HepG2 (cell line): Measurements from ENCODE around the gene NOL4L. TPM values are rescaled to one million over a fixed set of nuclear protein-coding genes. Genes with fewer than 3 reads are reported as not detected.

Experiments
- AHR ChIP-seq: IDR thresholded peaks from 2 replicates; pipeline ENCODE4 v1.6.1; 2018; ENCODE audit warnings: missing genetic modification reagents, missing compliant biosample characterization
- DDIT3 ChIP-seq: sonication (generic); formaldehyde crosslinking; IDR thresholded peaks from 2 replicates; pipeline ENCODE4 v1.4.0; 2020; ENCODE audit warnings: mild to moderate bottlenecking, missing genetic modification reagents
- EEA1 ChIP-seq: sonication (generic); formaldehyde crosslinking; IDR thresholded peaks from 2 replicates; pipeline ENCODE4 v1.5.1; 2020; ENCODE audit warnings: mild to moderate bottlenecking, missing genetic modification reagents, borderline replicate concordance
- GTF3A ChIP-seq: sonication (generic); formaldehyde crosslinking; conservative IDR thresholded peaks from 2 replicates; pipeline ENCODE4 v1.4.0; 2020; ENCODE audit warnings: mild to moderate bottlenecking, missing genetic modification reagents
- HBP1 ChIP-seq: IDR thresholded peaks from 2 replicates; pipeline ENCODE4 v1.6.1; 2016; ENCODE audit warnings: low read depth, control low read depth
- HHEX ChIP-seq: IDR thresholded peaks from 2 replicates; pipeline ENCODE4 v1.6.1; 2016; ENCODE audit warnings: control low read depth
- HMG20A ChIP-seq: IDR thresholded peaks from 2 replicates; pipeline ENCODE4 v1.6.1; 2016; ENCODE audit warnings: borderline replicate concordance
- HNF1B ChIP-seq: sonication (generic); formaldehyde crosslinking; IDR thresholded peaks from 2 replicates; pipeline ENCODE4 v1.5.1; 2020; ENCODE audit warnings: mild to moderate bottlenecking, moderate library complexity, missing genetic modification reagents
- MED1 ChIP-seq: sonication (generic); formaldehyde crosslinking; IDR thresholded peaks from 2 replicates; pipeline ENCODE4 v1.4.0; 2020; ENCODE audit warnings: missing genetic modification reagents
- NCOA2 ChIP-seq: sonication (generic); formaldehyde crosslinking; IDR thresholded peaks from 2 replicates; pipeline ENCODE4 v1.8.0; 2022; ENCODE audit warnings: inconsistent platforms
- PBX3 ChIP-seq: sonication (generic); formaldehyde crosslinking; IDR thresholded peaks from 2 replicates; pipeline ENCODE4 v1.8.1; 2023; ENCODE audit warnings: missing genetic modification reagents, inconsistent platforms, borderline replicate concordance
- PCBP2 ChIP-seq: fragments of 200-400 bp; formaldehyde crosslinking; optimal IDR thresholded peaks from 2 replicates; pipeline ENCODE3; 2018; ENCODE audit warnings: low read length, low read depth; ENCODE audit not compliant: poor library complexity, severe bottlenecking
- POGK ChIP-seq: sonication (generic); formaldehyde crosslinking; conservative IDR thresholded peaks from 2 replicates; pipeline ENCODE4 v1.8.0; 2022; ENCODE audit warnings: mild to moderate bottlenecking, moderate library complexity, missing genetic modification reagents
- TFAP4 ChIP-seq: sonication (generic); IDR thresholded peaks from 2 replicates; pipeline ENCODE4 v1.6.1; 2016; ENCODE audit warnings: low read depth, borderline replicate concordance
- ZBTB25 ChIP-seq: IDR thresholded peaks from 2 replicates; pipeline ENCODE4 v1.6.1; 2018; ENCODE audit warnings: missing genetic modification reagents
- ZNF30 ChIP-seq: sonication (generic); formaldehyde crosslinking; IDR thresholded peaks from 2 replicates; pipeline ENCODE4 v1.5.0; 2020; ENCODE audit warnings: mild to moderate bottlenecking, missing genetic modification reagents
- ZNF598 ChIP-seq: sonication (generic); formaldehyde crosslinking; IDR thresholded peaks from 2 replicates; pipeline ENCODE4 v1.5.1; 2020; ENCODE audit warnings: mild to moderate bottlenecking, missing genetic modification reagents, borderline replicate concordance
- ZSCAN5A ChIP-seq: sonication (generic); formaldehyde crosslinking; IDR thresholded peaks from 2 replicates; pipeline ENCODE4 v1.8.0; 2022; ENCODE audit warnings: mild to moderate bottlenecking, missing genetic modification reagents, borderline replicate concordance
- polyA plus RNA-seq, 8 experiments: library from polyadenylated mRNA; depleted of rRNA in 3 of 8; stranded (reverse) in 7 of 8; unstranded in 1 of 8; fragments of >200 nt; fragmentation: Illumina TruSeq in 4 of 8; extraction: Trizol in 4 of 8; gene quantifications; 2 replicates each; pipeline versions ENCODE4 v1.2.1 to v1.2.3, GENCODE V29; 2011 to 2016; ENCODE audit warnings: low read depth in 4 of 8, missing spikeins in 1 of 8, mixed read lengths in 1 of 8; ENCODE audit not compliant: insufficient read depth in 1 of 8
- total RNA-seq, 5 experiments: library from RNA; depleted of rRNA; stranded (reverse); fragments of >200 nt; fragmentation: Illumina TruSeq; extraction: Trizol; gene quantifications; 2 replicates each; pipeline ENCODE4 v1.2.3, GENCODE V29; 2016; ENCODE audit warnings: low read depth in 1 of 5

The NOL4L gene
- total and polyA plus RNA-seq, 2 of the 13 experiments (the other 11 are each of a cell fraction or from before 2014, with no cell fraction given): 16.6 to 35.4 TPM

- TF ChIP-seq MED1: peak; percentile 82
- TF ChIP-seq PCBP2: no peak
- no peak for TF ChIP-seq HHEX (CRISPR knock-in tag)
- peak; percentile 93 for TF ChIP-seq HBP1
- peak; percentile 87 for TF ChIP-seq POGK (CRISPR knock-in tag)
- TF ChIP-seq EEA1 (CRISPR knock-in tag): peak; percentile 40; the same call in 1 of the 2 replicates
- TF ChIP-seq ZBTB25 (CRISPR knock-in tag): peak; percentile 55; the same call in 1 of the 2 replicates
- no peak for TF ChIP-seq HMG20A (CRISPR knock-in tag)
- TF ChIP-seq PBX3 (CRISPR knock-in tag): no peak
- peak; percentile 40; the same call in 1 of the 2 replicates for TF ChIP-seq TFAP4
- no peak for TF ChIP-seq ZSCAN5A
- TF ChIP-seq DDIT3 (CRISPR knock-in tag): no peak
- TF ChIP-seq GTF3A: no peak
- TF ChIP-seq ZNF598: peak; percentile 79; the same call in 1 of the 2 replicates
- 0 out of 2 replicates have a peak, but pooled peaks have one; percentile 32 for TF ChIP-seq ZNF30 (CRISPR knock-in tag)
- peak; percentile 51; the same call in 1 of the 2 replicates for TF ChIP-seq NCOA2 (CRISPR knock-in tag)
- TF ChIP-seq HNF1B (CRISPR knock-in tag): peak; percentile 79
- peak; percentile 76; the same call in 1 of the 2 replicates for TF ChIP-seq AHR (CRISPR knock-in tag)
These were observed 63.2 kb downstream of the NOL4L start (continued) for GRCh38 chr20:32521780-32522525.
